Frontal cortex (tissue), 4 donors: ENCODE data around the gene EHD3. TPM values are rescaled to one million over a fixed set of nuclear protein-coding genes. Genes with fewer than 3 reads are reported as not detected.

Source experiments
- DNase-seq, 2 donors: peaks; one replicate each; pipeline ENCODE4 v3.0.0; 2012; ENCODE audit warnings: low spot score in 2 of 2
- FAIRE-seq: peaks from 2 replicates; lab custom pipeline; 2012; peaks lifted over from hg19 to GRCh38; lab: Jason Lieb, UNC
- total RNA-seq: library from RNA; depleted of rRNA; stranded (reverse); fragments of >200 nt; gene quantifications from one replicate; pipeline ENCODE4 v1.2.3, GENCODE V29; 2014
- donor health status: control.
- donor health status: control.
- donor health status: control.

Gene EHD3
- 7.7 TPM for total RNA-seq

- FAIRE-seq = no peak
- DNase-seq = peak; percentile 77
These were observed at the start of gene EHD3 for GRCh38 chr2:31233741-31234682. Gene EHD3 (plus strand): TSS chr2:31234152. CDS start chr2:31234622, 470 bp downstream.

GRCh38 chr2:31187166-31187565 is 46.8 kb upstream of the EHD3 start:
- FAIRE-seq = no peak

GRCh38 chr2:31188131-31188530 is 45.8 kb upstream of the EHD3 start:
- FAIRE-seq = no peak
- DNase-seq = no peak

More at GRCh38 chr2:31187166-31187565, 46.8 kb upstream of the EHD3 start:
- DNase-seq = no peak

GRCh38 chr2:31189141-31189540 is 44.8 kb upstream of the EHD3 start:
- FAIRE-seq (no peak), DNase-seq (no peak)

- FAIRE-seq (no peak), DNase-seq (no peak)
These were observed 43.8 kb upstream of the EHD3 start for GRCh38 chr2:31190188-31190587.

GRCh38 chr2:31191931-31192330 is 42.0 kb upstream of the EHD3 start:
- FAIRE-seq (no peak), DNase-seq (no peak)

GRCh38 chr2:31192396-31192795 is 41.6 kb upstream of the EHD3 start:
- FAIRE-seq = no peak
- DNase-seq = no peak

- DNase-seq = no peak
- FAIRE-seq = no peak
These were observed 41.0 kb upstream of the EHD3 start for GRCh38 chr2:31192851-31193392.

GRCh38 chr2:31193806-31194205 is 40.1 kb upstream of the EHD3 start:
- FAIRE-seq = no peak

GRCh38 chr2:31196622-31197021 is 37.3 kb upstream of the EHD3 start:
- no peak for DNase-seq
- FAIRE-seq = no peak

More at GRCh38 chr2:31193806-31194205, 40.1 kb upstream of the EHD3 start:
- DNase-seq = no peak

GRCh38 chr2:31197166-31197565 is 36.8 kb upstream of the EHD3 start:
- DNase-seq = no peak

GRCh38 chr2:31197669-31198068 is 36.3 kb upstream of the EHD3 start:
- FAIRE-seq (no peak), DNase-seq (no peak)

More at GRCh38 chr2:31197166-31197565, 36.8 kb upstream of the EHD3 start:
- no peak for FAIRE-seq

- DNase-seq = no peak
- FAIRE-seq = no peak
These were observed 34.7 kb upstream of the EHD3 start for GRCh38 chr2:31199206-31199605.

- no peak for DNase-seq
- no peak for FAIRE-seq
These were observed 33.0 kb upstream of the EHD3 start for GRCh38 chr2:31200972-31201371.

- DNase-seq (no peak), FAIRE-seq (no peak)
These were observed 31.9 kb upstream of the EHD3 start for GRCh38 chr2:31202041-31202440.

GRCh38 chr2:31202833-31203232 is 31.1 kb upstream of the EHD3 start:
- FAIRE-seq (no peak), DNase-seq (no peak)

- no peak for DNase-seq
- no peak for FAIRE-seq
These were observed 30.0 kb upstream of the EHD3 start for GRCh38 chr2:31203916-31204315.

GRCh38 chr2:31204783-31205182 is 29.2 kb upstream of the EHD3 start:
- no peak for FAIRE-seq
- no peak for DNase-seq

- DNase-seq (no peak), FAIRE-seq (no peak)
These were observed 28.8 kb upstream of the EHD3 start for GRCh38 chr2:31205186-31205585.

- DNase-seq (no peak), FAIRE-seq (no peak)
These were observed 28.3 kb upstream of the EHD3 start for GRCh38 chr2:31205613-31206012.

- no peak for FAIRE-seq
These were observed 26.2 kb upstream of the EHD3 start for GRCh38 chr2:31207790-31208189.

More at GRCh38 chr2:31207790-31208189, 26.2 kb upstream of the EHD3 start:
- no peak for DNase-seq
